Measurements from ENCODE around the gene CLEC2A.

CLEC2A gene

GRCh38 chr12:9935026-9935425 lies 2.9 kb upstream of the CLEC2A start:
- no peak for ATAC-seq
- TF ChIP-seq TCF4 (CRISPR knock-in tag; IDR thresholded peaks at IDR 0.05; ENCODE audit: borderline replicate concordance) (no peak), SNAI2 (CRISPR knock-in tag; IDR thresholded peaks at IDR 0.05) (no peak)

GRCh38 chr12:9933958-9934357 lies 1.8 kb upstream of the CLEC2A start:
- no peak for ATAC-seq
- TF ChIP-seq ESRRG (CRISPR knock-in tag; IDR thresholded peaks at IDR 0.05) (no peak), BACH2 (CRISPR knock-in tag; IDR thresholded peaks at IDR 0.05; ENCODE audit: borderline replicate concordance) (no peak), PATZ1 (CRISPR knock-in tag; IDR thresholded peaks at IDR 0.05; ENCODE audit: borderline replicate concordance) (no peak), POU6F1 (CRISPR knock-in tag; IDR thresholded peaks at IDR 0.05; ENCODE audit: borderline replicate concordance, low read depth) (no peak), PPARA (CRISPR knock-in tag; IDR thresholded peaks at IDR 0.05; ENCODE audit: borderline replicate concordance) (no peak), ZFP3 (CRISPR knock-in tag; IDR thresholded peaks at IDR 0.05) (no peak), OSR1 (CRISPR knock-in tag; IDR thresholded peaks at IDR 0.05) (no peak), ZNF70 (CRISPR knock-in tag; IDR thresholded peaks at IDR 0.05) (no peak), TSHZ2 (CRISPR knock-in tag; IDR thresholded peaks at IDR 0.05) (no peak), SNAI2 (CRISPR knock-in tag; IDR thresholded peaks at IDR 0.05) (no peak), CSDC2 (CRISPR knock-in tag; IDR thresholded peaks at IDR 0.05) (no peak), TOX (CRISPR knock-in tag; IDR thresholded peaks at IDR 0.05; ENCODE audit: borderline replicate concordance) (no peak), ISL1 (CRISPR knock-in tag; IDR thresholded peaks at IDR 0.05) (no peak)

- no peak for ATAC-seq
- TF ChIP-seq PPARA (CRISPR knock-in tag; IDR thresholded peaks at IDR 0.05; ENCODE audit: borderline replicate concordance) (no peak), ZFP30 (CRISPR knock-in tag; IDR thresholded peaks at IDR 0.05) (no peak), ISL1 (CRISPR knock-in tag; IDR thresholded peaks at IDR 0.05) (no peak), GLIS3 (CRISPR knock-in tag; IDR thresholded peaks at IDR 0.05) (no peak), ZFP3 (CRISPR knock-in tag; IDR thresholded peaks at IDR 0.05) (no peak), ARNTL (CRISPR knock-in tag; IDR thresholded peaks at IDR 0.05; ENCODE audit: borderline replicate concordance, low read depth) (no peak), TOX (CRISPR knock-in tag; IDR thresholded peaks at IDR 0.05; ENCODE audit: borderline replicate concordance) (no peak), CSRNP3 (CRISPR knock-in tag; IDR thresholded peaks at IDR 0.05) (no peak), ZNF70 (CRISPR knock-in tag; IDR thresholded peaks at IDR 0.05) (no peak), BACH2 (CRISPR knock-in tag; IDR thresholded peaks at IDR 0.05; ENCODE audit: borderline replicate concordance) (no peak), TCF4 (CRISPR knock-in tag; IDR thresholded peaks at IDR 0.05; ENCODE audit: borderline replicate concordance) (no peak), PATZ1 (CRISPR knock-in tag; IDR thresholded peaks at IDR 0.05; ENCODE audit: borderline replicate concordance) (no peak), OSR1 (CRISPR knock-in tag; IDR thresholded peaks at IDR 0.05) (no peak)
These were observed 925 bp downstream of the CLEC2A start for GRCh38 chr12:9931245-9931644.

- no peak for ATAC-seq
- no peak for TF ChIP-seq TSHZ2 (CRISPR knock-in tag; IDR thresholded peaks at IDR 0.05)
- no peak for TF ChIP-seq PATZ1 (CRISPR knock-in tag; IDR thresholded peaks at IDR 0.05; ENCODE audit: borderline replicate concordance)
- TF ChIP-seq POU6F1 (CRISPR knock-in tag; IDR thresholded peaks at IDR 0.05; ENCODE audit: borderline replicate concordance, low read depth), result no peak
- no peak for TF ChIP-seq PPARA (CRISPR knock-in tag; IDR thresholded peaks at IDR 0.05; ENCODE audit: borderline replicate concordance)
These were observed 3.6 kb downstream of the CLEC2A start for GRCh38 chr12:9928607-9929006.
